GM23338 (cell line): Measurements from ENCODE around the gene RAB8B.
"Not testable (repeated sequence)": the region's sequence is repeated elsewhere in the genome, so short reads cannot be mapped to it uniquely, and the experiment has no call there.

Source experiments
- CREB1 ChIP-seq: fragments of 250-450 bp; sonication (Bioruptor Pico); IDR thresholded peaks from 2 replicates; pipeline ENCODE4 v1.5.0; 2020; ENCODE audit warnings: low read depth, mild to moderate bottlenecking, moderate library complexity
- CTCF ChIP-seq, 2 experiments: fragments of 200-600 bp in 1 of 2; sonication (generic) in 1 of 2; conservative IDR thresholded peaks; 2 replicates each; pipeline versions ENCODE4 v1.5.1 to v1.6.1; 2016 to 2017; ENCODE audit warnings: antibody characterized with exemption in 2 of 2, low read depth in 2 of 2, mild to moderate bottlenecking in 2 of 2, moderate library complexity in 1 of 2
- ETS1 ChIP-seq: IDR thresholded peaks from 2 replicates; pipeline ENCODE4 v1.6.1; 2016; ENCODE audit warnings: antibody characterized with exemption
- EZH2 ChIP-seq: fragments of 200-600 bp; sonication (generic); IDR thresholded peaks from one replicate; pipeline ENCODE4 v1.8.0; 2017; ENCODE audit warnings: antibody characterized with exemption, mild to moderate bottlenecking, low read depth; ENCODE audit not compliant: unreplicated experiment
- POLR2AphosphoS5 ChIP-seq: IDR thresholded peaks from 2 replicates; pipeline ENCODE4 v1.6.1; 2016; ENCODE audit warnings: antibody characterized with exemption, low read depth
- REST ChIP-seq: IDR thresholded peaks from one replicate; pipeline ENCODE4 v1.6.1; 2018; ENCODE audit warnings: antibody characterized with exemption; ENCODE audit not compliant: unreplicated experiment
- ZNF331 ChIP-seq: fragments of 250-450 bp; sonication (Bioruptor Pico); IDR thresholded peaks from 2 replicates; pipeline ENCODE4 v1.5.0; 2020; ENCODE audit warnings: low read depth, mild to moderate bottlenecking, moderate library complexity

GRCh38 chr15:63208824-63209223 is 19.4 kb downstream of the RAB8B start:
- not testable (repeated sequence) for TF ChIP-seq POLR2AphosphoS5; EZH2; REST; CTCF (conservative IDR thresholded peaks at IDR 0.05; ENCODE audit: low read depth in 2 of 2); ZNF331; CREB1 (CRISPR knock-in tag); ETS1
